HG03060 (cell line): ENCODE results near the gene AMPD2.

ENCODE experiments used
- ATAC-seq: cut with Tn5 transposase; IDR thresholded peaks from one replicate; pipeline ENCODE4 v1.9.1; 2021; ENCODE audit warnings: low read depth, moderate number of reproducible peaks; ENCODE audit not compliant: unreplicated experiment

AMPD2 gene

GRCh38 chr1:109615879-109616278, 3.8 kb upstream of the AMPD2 start:
- ATAC-seq = no peak

GRCh38 chr1:109616391-109616790, 3.2 kb upstream of the AMPD2 start:
- ATAC-seq = no peak

- no peak for ATAC-seq
These were observed 2.3 kb upstream of the AMPD2 start for GRCh38 chr1:109617291-109617801.

DNA sequence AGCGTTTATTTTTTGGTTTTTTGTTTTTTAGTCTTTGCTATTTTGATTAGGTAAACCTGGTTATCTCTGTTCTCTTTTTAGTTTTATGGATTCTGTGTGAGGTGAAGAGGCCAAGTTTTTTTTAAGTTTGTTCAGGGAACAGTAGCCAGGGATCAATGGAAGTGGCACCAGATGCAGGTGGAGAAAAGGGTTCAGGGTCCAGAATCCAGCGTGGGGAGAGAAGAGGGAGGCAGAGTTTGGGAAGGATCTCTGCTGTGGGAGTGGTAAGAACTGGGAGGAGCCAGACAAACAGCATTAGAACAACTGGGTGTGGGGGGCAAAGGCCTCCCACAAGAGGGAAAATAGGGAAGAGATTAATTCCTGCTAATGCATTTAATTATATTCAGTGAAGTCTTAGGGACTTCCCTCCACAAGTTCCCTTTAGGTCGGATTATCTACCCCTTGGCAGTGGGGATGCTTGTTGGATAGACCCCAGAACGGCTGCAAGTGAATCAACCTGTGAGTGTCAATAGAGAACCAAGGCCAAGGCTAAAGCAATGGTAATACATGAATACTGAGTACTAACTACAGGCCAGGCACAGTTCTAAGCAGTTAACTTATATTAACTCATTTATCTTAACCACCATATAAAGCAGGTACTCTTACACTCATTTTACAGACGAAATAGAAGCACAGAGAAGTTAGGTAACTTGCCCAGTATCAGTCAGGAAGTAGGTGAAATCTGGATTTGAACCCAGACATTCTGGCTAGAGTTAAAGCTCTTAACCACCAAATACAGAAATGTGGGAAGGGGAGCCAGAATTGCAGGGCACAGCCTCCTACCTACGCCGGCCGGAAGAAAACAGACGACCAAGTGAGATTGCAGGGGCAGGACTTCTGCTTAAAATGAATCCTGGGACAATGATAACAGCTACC, 719 bp upstream of the AMPD2 start:
- no peak for ATAC-seq

DNA sequence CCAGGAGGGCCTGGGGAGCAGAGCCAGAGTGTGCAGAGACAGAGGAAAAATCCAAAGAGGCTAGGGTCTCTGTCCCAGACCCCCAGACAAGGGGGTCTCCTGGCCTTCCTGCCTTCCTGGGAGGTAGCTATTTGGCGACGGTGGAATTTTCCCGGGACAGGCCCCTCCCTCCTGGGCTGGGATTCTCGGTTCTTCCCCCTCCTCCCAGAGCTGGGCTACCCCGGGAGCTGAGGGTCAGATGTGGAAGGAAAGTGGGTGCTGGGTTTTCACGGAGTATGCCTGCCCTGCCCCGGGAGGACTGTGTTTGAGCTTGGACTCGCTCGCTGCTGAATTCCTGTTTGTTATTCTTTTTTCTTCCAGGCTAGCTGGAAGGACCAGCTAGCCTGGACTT, 759 bp downstream of the AMPD2 start:
- no peak for ATAC-seq

DNA sequence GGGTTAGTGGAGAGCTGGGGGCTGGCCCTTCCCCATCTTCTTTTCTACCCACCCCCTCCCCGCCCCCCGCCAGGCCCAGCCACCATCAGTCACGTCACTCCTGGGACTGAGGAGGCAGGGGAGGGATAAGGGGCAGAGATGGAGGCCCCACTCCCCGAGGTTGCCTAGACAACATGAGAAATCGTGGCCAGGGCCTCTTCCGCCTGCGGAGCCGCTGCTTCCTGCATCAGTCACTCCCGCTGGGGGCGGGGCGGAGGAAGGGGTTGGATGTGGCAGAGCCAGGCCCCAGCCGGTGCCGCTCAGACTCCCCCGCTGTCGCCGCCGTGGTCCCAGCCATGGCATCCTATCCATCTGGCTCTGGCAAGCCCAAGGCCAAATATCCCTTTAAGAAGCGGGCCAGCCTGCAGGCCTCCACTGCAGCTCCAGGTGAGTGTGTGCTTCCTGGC, 1.2 kb downstream of the AMPD2 start:
- ATAC-seq = peak; percentile 56

DNA sequence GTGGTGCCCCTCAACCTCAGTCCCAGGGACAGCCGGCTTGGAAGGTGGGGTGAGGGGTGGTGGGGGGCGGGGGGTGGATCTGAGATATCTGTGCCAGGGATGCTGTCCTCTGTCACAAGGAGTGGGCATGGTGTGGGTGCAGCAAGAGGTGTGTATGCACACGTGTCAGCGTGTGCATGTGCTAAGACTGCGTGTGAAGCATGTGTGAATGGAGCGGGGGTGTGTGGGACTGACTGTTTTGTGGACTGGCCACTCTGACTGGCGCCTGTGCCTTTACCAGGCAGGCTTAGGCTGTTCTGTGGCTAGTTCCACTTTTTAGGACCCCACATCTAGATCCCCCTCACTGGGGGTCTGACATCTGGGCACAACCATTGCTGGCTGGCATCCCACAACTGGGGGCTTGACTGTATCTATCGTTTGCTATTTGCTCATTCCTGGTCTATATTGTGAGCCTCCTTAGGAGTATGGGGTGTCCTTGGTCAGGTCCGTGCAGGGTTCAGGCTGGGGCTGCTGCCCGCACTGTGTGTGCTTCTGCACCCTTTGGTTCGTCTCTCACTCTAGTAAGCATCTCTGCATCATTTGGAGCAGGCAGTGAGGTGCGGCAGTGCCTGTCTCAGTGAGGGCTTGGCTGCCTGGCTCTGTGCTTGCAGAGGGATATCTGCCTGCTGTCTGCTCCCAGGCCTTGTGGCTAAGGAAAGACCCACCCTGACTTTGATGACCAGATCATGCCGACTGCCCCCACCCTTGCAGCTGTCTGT, 1.9 kb downstream of the AMPD2 start:
- ATAC-seq = no peak

DNA sequence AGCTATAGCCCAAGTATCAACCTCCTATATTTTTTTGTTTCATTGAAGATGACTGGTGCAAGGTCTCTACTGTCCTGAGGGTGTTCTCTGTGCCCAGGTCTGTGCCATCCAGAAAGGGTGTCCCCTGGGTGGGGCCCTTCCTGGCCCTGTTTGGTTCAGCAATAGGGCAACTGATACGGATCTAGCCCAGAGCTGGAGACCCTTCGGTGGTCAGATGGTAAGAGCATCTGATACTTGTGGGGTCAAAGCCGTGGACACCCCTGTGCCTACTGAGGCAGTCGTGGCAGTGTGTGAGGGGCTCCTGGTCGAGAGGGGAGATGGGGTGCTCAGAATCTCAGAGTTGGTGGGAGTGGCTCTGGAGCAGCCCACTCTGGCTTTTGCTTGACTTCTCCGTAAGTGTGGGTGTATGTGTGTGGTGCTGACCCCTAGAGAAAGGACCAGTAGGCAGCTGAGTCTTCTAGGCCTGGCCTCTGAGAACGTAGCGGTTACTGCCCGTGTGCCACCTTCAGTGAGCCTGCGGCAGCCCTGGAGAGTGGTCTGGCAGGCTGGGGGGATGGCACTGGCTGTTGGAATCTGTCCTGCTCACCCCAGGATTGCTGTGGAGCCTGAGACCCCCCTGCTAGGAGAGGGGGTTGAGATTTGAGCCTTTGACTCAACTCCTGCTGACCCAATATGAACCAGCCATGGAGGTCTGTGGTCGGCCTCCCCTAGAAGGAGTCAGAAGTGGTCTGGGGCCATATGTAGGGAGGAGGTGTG, 2.7 kb downstream of the AMPD2 start:
- ATAC-seq = no peak

DNA sequence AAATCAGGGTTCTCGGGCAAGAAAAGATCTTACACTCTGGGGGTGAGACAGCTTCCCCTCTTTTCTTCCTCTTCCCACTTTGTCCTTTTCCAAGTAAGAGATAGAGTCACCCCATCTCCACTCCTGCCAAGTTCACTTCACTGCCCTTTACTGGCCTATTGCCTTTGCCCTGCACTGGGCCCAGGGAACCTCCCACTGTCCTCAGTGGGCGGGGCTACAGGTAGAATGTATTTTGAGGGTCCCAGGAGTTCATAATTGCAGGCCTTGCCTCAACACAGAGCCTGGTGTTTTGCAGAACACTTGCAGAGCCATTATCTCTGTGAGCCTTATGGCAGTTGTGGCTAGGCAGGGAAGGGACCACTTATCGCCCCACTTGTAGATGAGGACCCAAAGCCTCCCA, 3.3 kb downstream of the AMPD2 start:
- ATAC-seq = no peak

GRCh38 chr1:109623601-109624161, 4.0 kb downstream of the AMPD2 start:
- ATAC-seq = no peak

GRCh38 chr1:109624201-109625010, 4.8 kb downstream of the AMPD2 start:
- ATAC-seq = no peak

GRCh38 chr1:109625176-109625575, 5.5 kb downstream of the AMPD2 start:
- ATAC-seq = no peak

GRCh38 chr1:109625601-109626560, 6.2 kb downstream of the AMPD2 start:
- no peak for ATAC-seq

DNA sequence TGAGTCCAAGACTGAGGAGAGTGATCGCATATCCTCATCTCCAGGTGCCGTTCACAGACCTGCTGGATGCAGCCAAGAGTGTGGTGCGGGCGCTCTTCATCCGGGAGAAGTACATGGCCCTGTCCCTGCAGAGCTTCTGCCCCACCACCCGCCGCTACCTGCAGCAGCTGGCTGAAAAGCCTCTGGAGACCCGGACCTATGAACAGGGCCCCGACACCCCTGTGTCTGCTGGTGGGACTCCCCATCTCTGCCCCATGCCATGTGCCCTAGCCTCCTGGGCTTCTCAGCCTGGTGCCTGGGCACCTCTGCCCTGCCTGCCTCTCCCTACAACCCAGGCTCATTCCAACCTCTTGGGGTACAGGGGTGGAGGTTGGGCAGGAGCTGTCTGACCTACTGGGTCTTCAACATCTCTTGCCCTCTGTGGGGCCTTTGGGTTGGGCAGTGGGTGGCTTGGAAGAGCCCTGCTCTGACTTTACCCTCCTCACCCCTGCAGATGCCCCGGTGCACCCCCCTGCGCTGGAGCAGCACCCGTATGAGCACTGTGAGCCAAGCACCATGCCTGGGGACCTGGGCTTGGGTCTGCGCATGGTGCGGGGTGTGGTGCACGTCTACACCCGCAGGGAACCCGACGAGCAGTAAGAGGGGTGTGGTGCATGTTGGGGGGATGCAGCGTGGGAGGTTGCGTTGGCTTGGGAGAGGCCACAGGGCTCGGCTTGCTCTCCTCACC, 7.2 kb downstream of the AMPD2 start:
- ATAC-seq = no peak

DNA sequence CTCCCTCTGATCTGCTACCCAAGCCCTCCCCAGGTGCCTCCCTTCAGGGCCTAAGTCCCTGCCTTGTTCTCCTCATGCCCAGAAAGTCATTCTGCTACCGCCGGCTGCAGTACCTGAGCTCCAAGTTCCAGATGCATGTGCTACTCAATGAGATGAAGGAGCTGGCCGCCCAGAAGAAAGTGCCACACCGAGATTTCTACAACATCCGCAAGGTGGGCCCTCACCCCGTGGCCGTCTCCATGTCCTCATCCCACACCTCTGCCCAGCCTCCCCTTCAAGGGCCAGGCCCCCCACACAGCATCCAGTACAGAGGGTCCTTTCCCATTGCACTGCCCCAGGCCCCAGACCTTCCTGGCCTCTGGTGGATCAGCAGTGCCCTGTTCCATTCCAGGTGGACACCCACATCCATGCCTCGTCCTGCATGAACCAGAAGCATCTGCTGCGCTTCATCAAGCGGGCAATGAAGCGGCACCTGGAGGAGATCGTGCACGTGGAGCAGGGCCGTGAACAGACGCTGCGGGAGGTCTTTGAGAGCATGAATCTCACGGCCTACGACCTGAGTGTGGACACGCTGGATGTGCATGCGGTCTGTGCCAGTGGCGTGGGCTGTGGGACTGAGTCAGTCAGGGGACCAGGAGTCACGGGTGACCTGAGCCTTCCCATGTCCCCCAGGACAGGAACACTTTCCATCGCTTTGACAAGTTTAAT, 8.2 kb downstream of the AMPD2 start:
- no peak for ATAC-seq

GRCh38 chr1:109628540-109629321, 9.1 kb downstream of the AMPD2 start:
- no peak for ATAC-seq
